ENCODE measurements around the gene CPED1. TPM values are rescaled to one million over a fixed set of nuclear protein-coding genes. Genes with fewer than 3 reads are reported as not detected.

CPED1 gene
- total RNA-seq, 1 donor from 2014 or later: 27.3 TPM

DNA sequence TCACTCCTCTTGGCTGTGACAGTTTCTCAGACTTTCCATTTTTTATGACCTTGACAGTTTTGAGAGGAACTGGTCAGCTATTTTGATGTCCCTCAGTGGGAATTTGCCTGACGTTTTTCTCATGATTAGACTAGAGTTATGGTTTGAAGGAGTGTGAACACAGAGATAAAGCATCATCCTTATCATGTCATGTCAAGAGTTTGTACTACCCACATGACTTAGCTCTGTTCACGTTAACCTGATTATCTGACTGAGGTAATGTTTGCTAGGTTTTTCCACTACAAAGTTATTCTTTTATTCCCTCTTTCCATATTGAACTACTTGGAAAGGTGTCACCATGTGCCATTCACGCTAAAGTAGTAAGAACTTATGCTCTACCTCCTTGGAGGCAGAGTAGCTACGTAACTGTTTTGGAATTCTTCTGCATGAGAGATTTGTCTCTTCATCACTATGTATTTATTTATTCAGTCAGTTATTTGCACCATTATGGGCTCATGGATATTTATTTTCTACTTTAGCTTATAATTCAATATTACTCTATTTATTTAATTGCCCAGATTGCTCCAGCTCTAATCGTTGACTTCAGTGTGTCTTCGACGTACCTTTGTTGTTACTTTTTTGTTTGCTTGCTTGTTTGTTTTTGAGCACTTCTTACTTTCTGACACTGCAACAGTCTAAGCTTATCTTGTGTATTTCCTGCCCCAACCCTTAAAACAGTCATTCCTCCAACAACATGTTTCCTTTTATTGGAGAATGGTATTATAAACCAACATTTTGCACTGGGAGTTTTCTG is 50.4 kb downstream of the CPED1 start:
- Histone ChIP-seq H3K4me1 (peaks cover 8% of the 10 kb centered on the region), H3K27ac (no peak overlapping the region), H3K27me3 (no peaks in the 10 kb centered on the region), H3K9me3 (no peaks in the 10 kb centered on the region), H3K4me3 (no peak overlapping the region), H3K36me3 (no peaks in the 10 kb centered on the region)
- intact Hi-C loops (cut with DNase I): no loop called here
- no peak for DNase-seq (ENCODE audit: extremely low spot score in 2 of 2)
- TF ChIP-seq POLR2A (IDR thresholded peaks at IDR 0.05) (no peak), CTCF (IDR thresholded peaks at IDR 0.05) (no peak), POLR2AphosphoS5 (IDR thresholded peaks at IDR 0.05; ENCODE audit: insufficient read depth in 1 of 2, low read depth in 1 of 2) (no peak)

DNA sequence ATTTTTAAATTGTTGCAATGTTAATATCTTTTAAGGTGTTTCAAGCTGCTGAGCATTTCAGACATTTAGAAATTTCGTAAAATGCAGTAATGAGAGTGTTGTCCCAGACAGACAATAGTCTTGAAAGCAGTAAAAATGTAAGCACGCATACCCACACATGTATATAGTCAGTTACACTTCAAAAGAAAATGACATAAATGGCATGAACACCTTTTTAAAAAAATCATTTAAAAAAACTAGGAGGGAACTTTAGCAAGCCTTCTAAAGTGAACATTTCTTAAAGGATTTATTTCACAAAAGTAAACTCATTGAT is 51.0 kb downstream of the CPED1 start:
- peaks cover 8% of the 10 kb centered on the region for H3K4me1 ChIP-seq
- no peaks in the 10 kb centered on the region for H3K27me3 ChIP-seq
- no peaks in the 10 kb centered on the region for H3K36me3 ChIP-seq
- intact Hi-C loops (cut with DNase I): no loop called here
- no peak for TF ChIP-seq CTCF (IDR thresholded peaks at IDR 0.05)
- no peak for TF ChIP-seq POLR2A (IDR thresholded peaks at IDR 0.05)
- TF ChIP-seq POLR2AphosphoS5 (IDR thresholded peaks at IDR 0.05; ENCODE audit: insufficient read depth in 1 of 2, low read depth in 1 of 2): no peak
- H3K4me3 ChIP-seq: no peak overlapping the region
- no peaks in the 10 kb centered on the region for H3K9me3 ChIP-seq
- DNase-seq (ENCODE audit: extremely low spot score in 2 of 2): no peak
- no peak overlapping the region for H3K27ac ChIP-seq

DNA sequence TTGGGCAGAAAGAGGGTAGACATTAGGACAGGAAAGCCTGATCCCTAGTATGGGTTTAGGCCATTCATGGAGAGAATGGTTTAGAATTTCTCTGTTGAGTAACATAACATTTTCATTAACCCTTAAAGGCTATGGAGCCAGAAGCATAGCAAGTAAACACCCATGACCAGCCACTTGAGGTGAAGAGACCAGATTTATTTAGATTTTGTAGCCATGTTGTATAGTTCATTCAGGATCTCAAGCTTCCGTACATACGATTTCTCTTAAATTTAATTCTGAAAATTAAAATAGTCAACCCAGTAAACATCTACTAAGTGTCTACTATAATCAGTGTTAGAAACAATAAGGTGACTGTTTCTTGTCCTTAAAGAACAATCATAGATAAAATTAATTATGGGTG is 51.5 kb downstream of the CPED1 start:
- no peaks in the 10 kb centered on the region for H3K9me3 ChIP-seq
- no peak for DNase-seq (ENCODE audit: extremely low spot score in 2 of 2)
- no peak overlapping the region for H3K27ac ChIP-seq
- H3K4me1 ChIP-seq: peaks cover 8% of the 10 kb centered on the region
- intact Hi-C loops (cut with DNase I): no loop called here
- no peaks in the 10 kb centered on the region for H3K36me3 ChIP-seq
- H3K4me3 ChIP-seq: no peak overlapping the region
- H3K27me3 ChIP-seq: no peaks in the 10 kb centered on the region
- TF ChIP-seq CTCF (IDR thresholded peaks at IDR 0.05) (no peak), POLR2A (IDR thresholded peaks at IDR 0.05) (no peak), POLR2AphosphoS5 (IDR thresholded peaks at IDR 0.05; ENCODE audit: insufficient read depth in 1 of 2, low read depth in 1 of 2) (no peak)

GRCh38 chr7:121041516-121042148 is 53.1 kb downstream of the CPED1 start:
- H3K36me3 ChIP-seq: no peaks in the 10 kb centered on the region
- H3K27ac ChIP-seq: peak overlapping the region; percentile 39
- no peaks in the 10 kb centered on the region for H3K27me3 ChIP-seq
- intact Hi-C loops (cut with DNase I): no loop called here
- no peaks in the 10 kb centered on the region for H3K9me3 ChIP-seq
- peaks cover 8% of the 10 kb centered on the region for H3K4me1 ChIP-seq
- DNase-seq (ENCODE audit: extremely low spot score in 2 of 2): no peak
- H3K4me3 ChIP-seq: no peak overlapping the region
- no peak for TF ChIP-seq CTCF (IDR thresholded peaks at IDR 0.05)
- TF ChIP-seq POLR2A (IDR thresholded peaks at IDR 0.05): no peak
- no peak for TF ChIP-seq POLR2AphosphoS5 (IDR thresholded peaks at IDR 0.05; ENCODE audit: insufficient read depth in 1 of 2, low read depth in 1 of 2)

DNA sequence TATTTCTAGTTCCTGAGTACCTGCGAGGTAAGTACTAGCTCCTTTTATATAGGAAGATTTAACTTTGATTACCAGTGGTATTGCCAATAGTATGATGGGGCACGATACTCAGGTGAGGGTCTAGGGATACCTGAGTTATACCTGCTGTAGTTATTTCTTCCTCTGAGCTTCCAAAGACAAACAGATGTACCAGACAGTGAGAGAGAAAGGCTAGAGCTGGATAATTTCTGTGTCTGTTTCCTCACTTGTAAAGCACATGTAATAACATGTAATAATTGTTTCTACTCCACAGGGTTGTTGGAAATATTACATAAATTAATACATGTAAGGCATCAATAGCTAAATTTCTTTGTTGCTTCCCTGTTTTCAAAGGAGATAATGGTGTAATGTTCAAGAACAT is 53.7 kb downstream of the CPED1 start:
- no peaks in the 10 kb centered on the region for H3K27me3 ChIP-seq
- intact Hi-C loops (cut with DNase I): no loop called here
- H3K9me3 ChIP-seq: no peaks in the 10 kb centered on the region
- no peak overlapping the region for H3K4me3 ChIP-seq
- H3K4me1 ChIP-seq: peaks cover 8% of the 10 kb centered on the region
- DNase-seq (ENCODE audit: extremely low spot score in 2 of 2): no peak
- no peaks in the 10 kb centered on the region for H3K36me3 ChIP-seq
- no peak for TF ChIP-seq CTCF (IDR thresholded peaks at IDR 0.05)
- TF ChIP-seq POLR2AphosphoS5 (IDR thresholded peaks at IDR 0.05; ENCODE audit: insufficient read depth in 1 of 2, low read depth in 1 of 2): no peak
- H3K27ac ChIP-seq: peak overlapping the region; percentile 39

All from vagina (tissue), 2 donors.